Progenitor cell of endocrine pancreas (in vitro differentiated cells): ENCODE measurements around the gene APOL4. TPM values are rescaled to one million over a fixed set of nuclear protein-coding genes. Genes with fewer than 3 reads are reported as not detected.
"Not testable (repeated sequence)": the region's sequence is repeated elsewhere in the genome, so short reads cannot be mapped to it uniquely, and the experiment has no call there.

Source experiments
- DNase-seq: peaks from one replicate; pipeline ENCODE4 v3.0.0; 2021; ENCODE audit warnings: low spot score; ENCODE audit not compliant: unreplicated experiment
- H3K27ac Mint-ChIP-seq: 2 replicates; pipeline ENCODE4 v1.8.0; 2021; ENCODE audit warnings: mild to moderate bottlenecking, moderate library complexity, mixed read lengths
- H3K27me3 Mint-ChIP-seq: 2 replicates; pipeline ENCODE4 v1.8.0; 2021; ENCODE audit warnings: mixed read lengths
- H3K36me3 Mint-ChIP-seq: 2 replicates; pipeline ENCODE4 v1.8.0; 2022; ENCODE audit warnings: mixed read lengths; ENCODE audit not compliant: insufficient read depth
- H3K4me1 Mint-ChIP-seq: 2 replicates; pipeline ENCODE4 v1.8.0; 2021; ENCODE audit warnings: low read depth, mixed read lengths
- H3K4me3 Mint-ChIP-seq: 2 replicates; pipeline ENCODE4 v1.8.0; 2021; ENCODE audit warnings: low read depth, mild to moderate bottlenecking, moderate library complexity, mixed read lengths
- H3K9me3 Mint-ChIP-seq: 2 replicates; pipeline ENCODE4 v1.8.0; 2021; ENCODE audit warnings: low read depth, mixed read lengths
- CTCF ChIP-seq: fragments of 200-600 bp; sonication (generic); IDR thresholded peaks from one replicate; pipeline ENCODE4 v1.5.0; 2021; ENCODE audit warnings: antibody characterized with exemption, mild to moderate bottlenecking; ENCODE audit not compliant: unreplicated experiment
- total RNA-seq: library from RNA; stranded (reverse); gene quantifications from 2 replicates; pipeline ENCODE4 v1.2.1, GENCODE V29; 2021

The APOL4 gene
- total RNA-seq, 1 donor from 2014 or later: not detected

- no peak for TF ChIP-seq CTCF
These were observed 36.5 kb downstream of the APOL4 start for GRCh38 chr22:36165141-36165540.

GRCh38 chr22:36164621-36165020, 37.0 kb downstream of the APOL4 start:
- no peak for TF ChIP-seq CTCF
- peaks cover 19% of the 10 kb centered on the region for H3K4me1 Mint-ChIP-seq
- no peak for DNase-seq
- H3K27me3 Mint-ChIP-seq: no peaks in the 10 kb centered on the region
- H3K36me3 Mint-ChIP-seq: no peaks in the 10 kb centered on the region
- peak overlapping the region; percentile 63 for H3K27ac Mint-ChIP-seq
- H3K9me3 Mint-ChIP-seq: peaks cover 5% of the 10 kb centered on the region
- H3K4me3 Mint-ChIP-seq: no peak overlapping the region

More at GRCh38 chr22:36165141-36165540, 36.5 kb downstream of the APOL4 start:
- Mint-ChIP-seq H3K9me3 (peaks cover 5% of the 10 kb centered on the region), H3K4me3 (no peak overlapping the region), H3K36me3 (peaks cover 1% of the 10 kb centered on the region), H3K27ac (peak overlapping the region; percentile 63), H3K27me3 (no peaks in the 10 kb centered on the region), H3K4me1 (peaks cover 19% of the 10 kb centered on the region)
- no peak for DNase-seq

GRCh38 chr22:36163497-36163896, 38.1 kb downstream of the APOL4 start:
- no peaks in the 10 kb centered on the region for H3K36me3 Mint-ChIP-seq
- DNase-seq: no peak
- H3K4me3 Mint-ChIP-seq: no peak overlapping the region
- TF ChIP-seq CTCF: no peak
- no peaks in the 10 kb centered on the region for H3K27me3 Mint-ChIP-seq
- H3K27ac Mint-ChIP-seq: no peak overlapping the region
- H3K4me1 Mint-ChIP-seq: peaks cover 23% of the 10 kb centered on the region
- H3K9me3 Mint-ChIP-seq: no peaks in the 10 kb centered on the region

GRCh38 chr22:36162127-36163034, 39.2 kb downstream of the APOL4 start:
- no peaks in the 10 kb centered on the region for H3K27me3 Mint-ChIP-seq
- no peak for TF ChIP-seq CTCF
- peaks cover 23% of the 10 kb centered on the region for H3K4me1 Mint-ChIP-seq
- no peaks in the 10 kb centered on the region for H3K9me3 Mint-ChIP-seq
- no peak for DNase-seq
- no peak overlapping the region for H3K27ac Mint-ChIP-seq
- no peak overlapping the region for H3K4me3 Mint-ChIP-seq
- H3K36me3 Mint-ChIP-seq: no peaks in the 10 kb centered on the region

- H3K27me3 Mint-ChIP-seq, DNase-seq, H3K9me3 Mint-ChIP-seq: not testable (repeated sequence)
These were observed 39.8 kb downstream of the APOL4 start for GRCh38 chr22:36161793-36162126.

GRCh38 chr22:36160499-36160942, 41.1 kb downstream of the APOL4 start, which contains the start of gene APOL3:
Gene APOL3 (minus strand): TSS chr22:36160755. CDS start chr22:36149055, 11,700 bp downstream.
- no peak within 1 kb of the TSS for H3K27ac Mint-ChIP-seq

More at GRCh38 chr22:36161793-36162126, 39.8 kb downstream of the APOL4 start:
- H3K4me3 Mint-ChIP-seq, H3K36me3 Mint-ChIP-seq, H3K27ac Mint-ChIP-seq: not testable (repeated sequence)
- peaks cover 28% of the 10 kb centered on the region for H3K4me1 Mint-ChIP-seq

More at GRCh38 chr22:36160499-36160942, 41.1 kb downstream of the APOL4 start, which contains the start of gene APOL3:
- H3K36me3 Mint-ChIP-seq: no peaks in the 10 kb centered on the region
- no peak for TF ChIP-seq CTCF
- peaks cover 35% of the 10 kb centered on the region for H3K4me1 Mint-ChIP-seq
- no peaks in the 10 kb centered on the region for H3K27me3 Mint-ChIP-seq
- DNase-seq: no peak
- no peak within 1 kb of the TSS for H3K4me3 Mint-ChIP-seq
- H3K9me3 Mint-ChIP-seq: no peaks in the 10 kb centered on the region
